ENCODE data around the gene COMMD9.
"Not testable (repeated sequence)": the region's sequence is repeated elsewhere in the genome, so short reads cannot be mapped to it uniquely, and the experiment has no call there.

The COMMD9 gene

DNA sequence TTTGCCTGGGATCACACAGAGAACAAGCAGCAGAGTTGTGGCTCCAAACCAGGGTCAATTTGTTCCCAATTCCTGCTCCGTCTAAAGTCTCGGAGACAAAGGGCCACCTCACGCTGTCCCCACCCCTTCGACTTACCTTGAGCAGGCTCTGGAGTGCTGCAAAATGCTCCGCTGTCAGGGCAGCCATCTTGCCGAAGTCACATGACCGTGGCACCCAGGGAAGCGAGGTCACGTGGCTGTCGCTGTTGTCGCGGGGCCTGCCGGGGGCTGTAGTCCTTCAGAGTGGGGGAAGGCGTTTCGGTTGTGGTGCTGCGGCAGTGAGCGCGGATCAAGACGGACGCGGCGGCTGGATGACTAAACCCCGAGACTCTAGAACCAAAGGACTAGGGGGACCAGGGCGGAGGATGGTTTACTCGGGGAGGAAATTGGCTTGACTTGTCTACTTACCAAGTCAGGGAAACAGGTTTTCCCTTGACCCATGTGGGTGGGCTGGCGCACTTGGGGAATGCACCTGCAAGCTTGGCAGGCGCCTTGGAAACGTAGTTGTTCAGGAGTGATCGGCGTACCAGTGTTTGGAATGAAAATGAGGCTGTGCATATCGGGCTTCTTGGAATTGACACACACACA, at the start of gene COMMD9:
COMMD9 (minus strand) TSS at position 199 of the 627 bp plus-strand sequence; CDS start at position 187, 12 bp downstream.
- peak; percentile 97 for DNase-seq (ENCODE audit: low spot score)

DNA sequence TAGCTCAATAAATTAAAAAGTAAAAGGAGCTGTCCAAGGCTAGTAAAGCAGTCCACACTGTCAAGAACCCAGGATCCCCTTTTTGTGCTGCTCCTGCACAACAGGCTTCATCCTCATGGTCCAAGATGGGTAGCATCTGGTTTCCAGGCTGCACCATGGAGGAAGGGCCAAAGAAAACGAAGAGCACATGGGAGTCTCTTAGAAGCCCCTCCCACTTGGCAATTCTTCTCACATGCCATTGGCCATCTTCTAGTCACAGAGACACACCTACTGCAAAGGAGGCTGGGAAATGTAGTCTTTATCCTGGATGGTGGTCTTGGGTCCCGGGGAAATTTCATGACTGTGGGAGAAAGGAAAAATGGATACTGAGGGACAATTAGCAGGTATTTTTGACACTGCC, 44.7 kb upstream of the COMMD9 start:
- peak; percentile 31 for DNase-seq (ENCODE audit: low spot score)

DNA sequence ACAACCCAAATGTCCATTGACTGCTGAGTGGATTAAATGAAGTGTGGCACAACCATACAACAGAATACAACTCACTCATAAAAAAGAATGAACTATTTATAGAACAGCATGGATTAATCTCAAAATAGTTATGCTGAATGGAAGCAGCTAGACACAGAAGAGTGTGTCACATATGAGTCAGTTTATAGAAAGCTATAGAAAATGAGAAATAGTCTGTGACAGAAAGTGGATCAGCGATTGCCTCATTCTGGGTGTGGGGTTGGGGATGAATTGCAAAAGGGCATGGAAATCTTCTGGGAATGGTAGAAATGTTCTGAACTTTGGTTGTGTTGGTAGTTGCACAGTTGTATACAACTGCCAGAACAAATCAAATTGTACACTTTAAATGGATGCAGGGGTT, 44.2 kb upstream of the COMMD9 start:
- DNase-seq (ENCODE audit: low spot score): peak; percentile 17

DNA sequence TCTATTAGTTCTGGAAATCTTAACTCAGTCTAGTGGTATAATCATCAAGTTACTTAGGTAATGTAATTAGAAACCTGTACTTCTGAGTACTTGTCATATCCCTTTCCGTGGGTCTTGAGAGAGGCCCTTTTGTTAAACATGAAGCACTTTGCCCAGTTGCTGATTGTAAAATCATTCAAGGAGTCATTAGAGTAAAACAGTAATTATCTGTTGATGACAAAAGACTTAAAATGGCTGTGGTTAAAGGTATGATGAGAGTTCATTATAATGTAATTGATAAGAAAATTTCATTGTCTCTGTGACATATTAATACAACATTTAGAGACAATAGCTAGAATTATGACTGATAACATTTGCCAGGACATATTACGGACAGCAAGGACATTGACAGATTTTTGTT, 41.2 kb upstream of the COMMD9 start:
- DNase-seq (ENCODE audit: low spot score): no peak

DNA sequence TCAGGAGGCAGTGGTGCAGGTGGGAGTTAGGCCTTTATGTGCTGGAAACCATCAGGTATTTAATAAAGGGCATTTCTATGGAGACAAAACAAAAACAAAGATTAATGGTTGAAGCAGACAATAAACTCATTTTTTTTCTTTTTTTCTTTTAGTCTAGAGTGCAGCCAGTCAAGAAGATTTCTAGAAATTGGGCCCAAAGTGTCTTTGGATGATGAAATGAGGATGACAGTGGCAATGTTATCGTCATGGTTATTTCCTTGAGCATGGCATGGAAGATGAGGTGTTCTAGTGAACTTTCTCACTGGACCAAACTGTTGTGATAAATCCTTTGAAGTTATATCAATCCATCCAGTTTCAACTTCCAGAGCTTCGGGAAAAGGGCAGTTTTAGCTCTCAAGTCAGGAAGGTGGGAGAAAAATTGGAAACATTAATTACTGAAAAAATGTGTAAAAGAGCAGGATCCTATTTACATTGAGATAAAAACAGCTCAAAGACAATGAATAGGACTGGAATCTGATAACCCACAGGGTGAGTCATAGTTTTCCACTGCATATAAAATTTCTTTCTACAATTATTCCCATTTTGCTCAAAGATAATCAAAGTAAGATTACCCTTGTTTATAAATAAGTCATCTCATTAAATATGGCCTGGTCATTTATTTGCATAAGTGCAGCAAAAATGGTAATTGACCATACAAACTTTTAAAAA, 39.9 kb upstream of the COMMD9 start:
- DNase-seq (ENCODE audit: low spot score): no peak

- no peak for DNase-seq (ENCODE audit: low spot score)
These were observed 37.5 kb upstream of the COMMD9 start for GRCh38 chr11:36326524-36327419.

DNA sequence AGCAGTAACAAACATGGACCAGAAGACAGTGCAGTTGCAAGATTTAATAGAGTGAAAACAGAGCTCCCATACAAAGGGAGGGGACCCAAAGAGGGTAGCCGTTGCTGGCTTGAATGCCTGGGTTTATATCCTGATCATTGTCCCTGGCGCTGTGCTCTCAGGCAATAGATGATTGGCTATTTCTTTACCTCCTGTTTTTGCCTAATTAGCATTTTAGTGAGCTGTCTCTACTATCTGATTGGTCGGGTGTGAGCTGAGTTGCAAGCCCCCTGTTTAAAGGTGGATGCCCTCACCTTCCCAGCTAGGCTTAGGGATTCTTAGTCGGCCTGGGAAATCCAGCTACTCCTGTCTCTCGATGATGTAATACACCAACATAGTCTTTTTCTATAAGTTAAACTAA, 36.2 kb upstream of the COMMD9 start:
- DNase-seq (ENCODE audit: low spot score): not testable (repeated sequence)

DNA sequence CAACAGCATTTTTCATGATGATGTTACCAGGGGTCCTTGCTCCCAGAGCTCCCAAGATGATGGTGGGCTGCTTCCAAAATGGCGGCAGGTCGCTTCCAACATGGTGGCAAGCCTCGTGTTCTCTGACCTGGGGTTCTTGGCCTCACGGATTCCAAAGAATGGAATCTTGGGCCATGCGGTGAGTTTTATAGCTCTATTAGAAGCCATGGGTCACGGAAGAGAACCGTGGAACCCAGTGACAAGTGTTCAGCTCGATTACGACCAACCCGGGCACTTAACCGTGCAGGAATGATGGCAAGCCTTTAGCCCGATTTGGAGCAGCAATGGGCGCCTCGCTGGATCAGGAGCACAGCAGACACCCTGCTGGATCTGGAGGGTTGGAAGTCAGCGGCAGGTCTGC, 35.7 kb upstream of the COMMD9 start:
- DNase-seq (ENCODE audit: low spot score): not testable (repeated sequence)

GRCh38 chr11:36317992-36318391, 28.8 kb upstream of the COMMD9 start:
- no peak for DNase-seq (ENCODE audit: low spot score)

DNA sequence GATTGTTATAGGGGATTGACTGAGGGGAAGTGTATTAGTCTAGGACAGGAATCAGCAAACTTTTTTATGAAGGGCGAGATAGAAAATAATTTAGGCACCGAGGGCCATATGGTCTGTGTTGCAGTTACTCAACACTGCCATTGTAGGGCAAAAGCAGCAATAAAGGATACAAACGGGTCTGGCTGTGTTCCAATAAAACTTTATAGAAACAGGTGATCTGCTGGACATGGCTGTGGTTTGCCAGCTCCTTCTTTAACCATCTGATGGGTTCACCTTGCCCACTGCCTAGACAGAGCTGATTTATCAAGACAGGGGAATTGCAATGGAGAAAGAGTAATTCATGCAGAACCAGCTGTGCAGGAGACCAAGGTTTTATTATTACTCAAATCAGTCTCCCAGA, 26.8 kb upstream of the COMMD9 start:
- DNase-seq (ENCODE audit: low spot score): no peak

GRCh38 chr11:36314434-36314767, 25.2 kb upstream of the COMMD9 start:
- DNase-seq (ENCODE audit: low spot score): no peak

DNA sequence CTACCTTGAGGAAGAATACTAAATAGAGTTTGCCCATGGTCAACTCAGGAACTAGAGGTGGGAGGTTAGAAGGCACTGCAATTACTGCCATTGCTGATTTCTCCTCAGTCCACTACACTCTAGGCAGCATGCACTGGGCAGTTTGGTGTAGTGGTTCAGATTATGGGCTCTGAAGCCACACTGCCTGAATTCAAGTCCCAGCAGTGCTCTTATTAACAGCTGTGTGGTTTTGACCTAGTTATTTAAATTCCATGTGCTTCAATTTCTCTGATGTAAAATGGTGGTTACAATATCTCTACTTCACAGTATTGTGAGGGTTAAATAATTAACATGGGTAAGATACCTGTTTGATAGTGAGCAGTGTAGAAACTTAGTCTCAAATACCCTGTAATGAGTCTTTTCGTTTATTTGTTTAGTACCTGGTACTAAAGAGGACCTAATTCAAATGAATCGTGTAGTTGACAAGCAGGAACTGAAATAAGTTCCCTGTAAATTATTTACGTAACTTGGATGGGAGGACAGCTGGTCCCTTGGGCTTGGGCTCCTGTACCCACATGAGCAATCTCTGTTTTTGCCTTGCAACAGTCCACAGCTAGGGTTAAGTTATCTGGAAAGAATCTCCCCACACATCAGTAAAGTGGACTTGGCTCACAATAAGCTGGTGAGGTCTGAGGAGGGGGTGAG, 24.7 kb upstream of the COMMD9 start:
- no peak for DNase-seq (ENCODE audit: low spot score)

GRCh38 chr11:36312611-36313472, 23.6 kb upstream of the COMMD9 start:
- DNase-seq (ENCODE audit: low spot score): peak; percentile 13

DNA sequence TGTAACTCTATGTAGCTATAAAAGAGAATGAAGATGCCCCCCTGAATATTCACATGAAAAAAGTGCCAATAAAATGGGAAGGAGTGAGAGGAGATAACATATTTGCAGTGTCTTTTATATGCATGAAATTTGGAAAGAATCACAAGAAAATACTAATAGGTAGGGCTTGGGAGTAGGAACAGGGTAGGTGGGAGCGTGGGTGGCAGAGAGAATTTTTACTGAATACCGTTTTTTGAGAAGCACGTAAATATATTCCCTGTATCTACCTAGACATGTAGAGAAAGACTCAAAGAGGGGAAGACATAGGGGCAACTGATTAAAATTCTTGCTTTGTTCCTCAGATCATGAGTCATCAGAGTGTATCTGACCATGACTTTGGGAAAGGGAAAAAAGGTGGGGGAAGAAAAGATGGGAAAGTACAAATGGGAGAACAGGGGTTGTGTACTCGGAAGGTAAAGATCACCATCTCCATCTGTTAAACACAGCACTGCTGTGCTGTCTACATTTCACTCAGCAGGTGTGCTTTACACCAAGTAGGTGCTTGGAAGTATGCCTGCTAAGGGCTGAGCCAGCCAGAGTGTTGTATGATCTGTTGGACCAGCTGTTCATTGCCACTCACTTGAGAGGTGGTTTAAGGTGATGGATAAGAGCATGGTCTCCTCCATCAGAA, 22.8 kb upstream of the COMMD9 start:
- DNase-seq (ENCODE audit: low spot score): no peak

GRCh38 chr11:36309779-36310178, 20.6 kb upstream of the COMMD9 start:
- no peak for DNase-seq (ENCODE audit: low spot score)

DNA sequence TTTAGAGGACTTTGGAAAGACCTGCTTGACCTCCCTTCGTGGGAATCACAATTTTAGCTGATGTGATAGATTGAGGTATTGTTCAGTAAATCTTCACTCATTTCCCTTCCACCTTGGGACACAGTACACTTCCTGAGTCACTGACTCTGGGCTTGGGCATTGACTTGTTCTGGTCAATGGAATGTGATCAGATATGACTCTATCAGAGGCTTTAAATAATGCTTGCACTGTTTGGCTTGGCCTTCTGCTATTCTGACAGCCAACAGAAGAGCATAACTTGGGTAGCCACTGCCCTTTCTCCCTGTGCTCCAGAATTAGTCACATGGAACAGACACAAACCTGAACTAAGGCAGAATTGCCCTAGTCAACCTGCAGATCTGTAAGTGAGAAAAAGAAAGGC, 19.4 kb upstream of the COMMD9 start:
- no peak for DNase-seq (ENCODE audit: low spot score)

GRCh38 chr11:36306888-36307287, 17.7 kb upstream of the COMMD9 start:
- peak; percentile 27 for DNase-seq (ENCODE audit: low spot score)

DNA sequence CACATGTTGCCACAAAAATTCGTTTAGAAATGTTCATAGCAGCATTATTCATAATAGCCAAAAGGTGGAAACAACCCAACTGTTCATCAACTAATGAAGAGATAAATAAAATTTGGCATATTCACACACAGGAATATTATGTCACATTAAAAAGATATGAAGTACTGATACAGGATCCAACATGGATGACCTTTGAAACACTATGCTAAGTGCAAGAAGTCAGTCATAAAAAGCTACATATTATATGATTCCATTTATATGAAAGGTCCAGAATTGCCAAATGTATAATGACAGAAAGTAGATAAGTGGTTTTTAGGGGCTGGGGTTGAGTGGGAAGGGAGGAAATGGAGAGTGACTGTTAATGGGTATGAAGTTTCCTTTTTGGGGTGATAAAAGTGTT, 15.8 kb upstream of the COMMD9 start:
- DNase-seq (ENCODE audit: low spot score): no peak

DNA sequence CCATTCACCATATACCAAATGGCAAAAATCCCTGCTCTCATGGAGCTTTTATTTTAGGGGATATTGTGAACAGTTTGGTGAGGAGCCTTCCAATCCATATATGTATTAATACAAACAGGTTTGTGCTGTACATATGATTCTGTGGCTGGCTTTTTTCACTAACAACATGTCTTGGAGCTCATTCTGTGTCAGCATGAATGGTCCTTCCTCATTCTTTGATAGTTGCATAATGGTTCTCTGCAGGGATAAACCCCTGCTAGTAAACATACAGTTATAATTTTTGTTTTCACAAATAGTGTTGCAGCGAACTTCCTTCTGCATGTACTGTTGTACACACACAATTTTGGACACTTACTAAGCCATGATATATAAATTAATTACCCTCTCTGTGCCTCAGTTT, 15.1 kb upstream of the COMMD9 start:
- DNase-seq (ENCODE audit: low spot score): peak; percentile 14

DNA sequence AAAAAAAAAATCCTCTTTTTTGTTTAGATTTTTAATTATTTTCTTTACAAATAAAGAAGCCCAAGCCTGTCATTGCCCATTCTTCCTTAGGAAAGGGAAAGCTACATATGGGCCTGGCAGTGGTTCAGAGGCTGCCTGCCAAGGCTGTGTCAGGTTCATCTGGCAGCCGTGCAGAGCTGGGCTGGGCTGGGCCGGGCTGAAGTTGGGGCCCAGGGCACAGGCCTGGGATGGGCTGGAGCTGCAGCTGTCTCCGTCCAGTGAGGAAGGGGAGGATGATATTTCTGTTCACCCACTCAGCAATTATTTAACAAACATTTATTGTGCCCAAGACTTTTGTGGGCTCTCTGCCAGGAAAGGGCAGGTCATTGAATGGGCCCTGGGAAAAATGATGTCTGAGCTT, 11.4 kb upstream of the COMMD9 start:
- peak; percentile 33 for DNase-seq (ENCODE audit: low spot score)

Data from GM03348 (cell line).